ENCODE measurements around the gene SMG6.

GRCh38 chr17:2085648-2085949 lies 218.0 kb downstream of the SMG6 start:
- TF ChIP-seq JUND (IDR thresholded peaks at IDR 0.05) = no peak
- TF ChIP-seq RFX5 (IDR thresholded peaks at IDR 0.05; ENCODE audit: low read length) = no peak
- no peak for TF ChIP-seq CTCF (IDR thresholded peaks at IDR 0.05)
- TF ChIP-seq GABPA (IDR thresholded peaks at IDR 0.05; ENCODE audit: low read depth) = no peak
- TF ChIP-seq EP300 (IDR thresholded peaks at IDR 0.05; ENCODE audit: borderline replicate concordance in 1 of 2, low read depth in 1 of 2, low read length in 1 of 2) = no peak
- no peak for TF ChIP-seq TAF1 (IDR thresholded peaks at IDR 0.05; ENCODE audit: borderline replicate concordance, low read depth, low read length)
- no peak for TF ChIP-seq RAD21 (IDR thresholded peaks at IDR 0.05; ENCODE audit: low read length)
